Activated B cell treated with CpG ODN at 0.5 μM for 24 hours (primary cell): ENCODE data around the gene DNAH8. TPM values are rescaled to one million over a fixed set of nuclear protein-coding genes. Genes with fewer than 3 reads are reported as not detected.

Source experiments
- ATAC-seq: fragments of 200-7000 bp; cut with Tn5 transposase; one replicate; pipeline ENCODE4 v1.10.0; 2021; ENCODE audit warnings: low read depth, mild to moderate bottlenecking, moderate library complexity
- CTCF ChIA-PET: fragments of 350-600 bp; sonication (Branson Sonifier 250); formaldehyde crosslinking; loops from one replicate; lab custom pipeline; 2021; ENCODE audit warnings: antibody characterized with exemption; lab: Charles Lee
- POLR2A ChIA-PET: fragments of 350-600 bp; sonication (Branson Sonifier 250); formaldehyde crosslinking; loops from one replicate; lab custom pipeline; 2021; ENCODE audit warnings: antibody characterized with exemption; lab: Charles Lee
- DNase-seq: peaks from one replicate; pipeline ENCODE4 v3.0.0; 2022
- H3K27ac Mint-ChIP-seq: one replicate; pipeline ENCODE4 v1.8.0; 2020; ENCODE audit warnings: mixed read lengths
- H3K27me3 Mint-ChIP-seq: one replicate; pipeline ENCODE4 v1.8.0; 2021; ENCODE audit warnings: mixed read lengths
- H3K36me3 Mint-ChIP-seq: one replicate; pipeline ENCODE4 v1.8.0; 2021; ENCODE audit warnings: low read depth, mixed read lengths
- H3K4me1 Mint-ChIP-seq: one replicate; pipeline ENCODE4 v1.8.0; 2021; ENCODE audit warnings: mixed read lengths
- H3K4me3 Mint-ChIP-seq: one replicate; pipeline ENCODE4 v1.8.0; 2020; ENCODE audit warnings: mild to moderate bottlenecking, mixed read lengths
- H3K9me3 Mint-ChIP-seq: one replicate; pipeline ENCODE4 v1.8.0; 2020; ENCODE audit warnings: mixed read lengths
- intact Hi-C: fragments of 100-400 bp; cut with micrococcal nuclease; formaldehyde crosslinking; loops from one replicate; pipeline ENCODE4 v1.15.1; 2024
- total RNA-seq: library from RNA; stranded (reverse); gene quantifications from 2 replicates; pipeline ENCODE4 v1.2.3, GENCODE V29; 2022
- TF ChIP-seq, protein P1 (sequence below): fragments of 200-600 bp; IDR thresholded peaks from one replicate; pipeline ENCODE4 v1.8.0; 2022; ENCODE audit warnings: antibody characterized with exemption, mild to moderate bottlenecking

The DNAH8 gene
- total RNA-seq, 1 donor from 2014 or later, result 2.0 TPM

GRCh38 chr6:39058471-39059147 is 343.5 kb downstream of the DNAH8 start:
- ChIA-PET POLR2A (no interaction called here), CTCF (no interaction called here)
- Mint-ChIP-seq H3K4me3 (no peak overlapping the region), H3K36me3 (no peaks in the 10 kb centered on the region), H3K9me3 (no peaks in the 10 kb centered on the region), H3K27ac (no peak overlapping the region), H3K27me3 (peaks cover 20% of the 10 kb centered on the region), H3K4me1 (no peaks in the 10 kb centered on the region)
- TF ChIP-seq, protein P1, sequence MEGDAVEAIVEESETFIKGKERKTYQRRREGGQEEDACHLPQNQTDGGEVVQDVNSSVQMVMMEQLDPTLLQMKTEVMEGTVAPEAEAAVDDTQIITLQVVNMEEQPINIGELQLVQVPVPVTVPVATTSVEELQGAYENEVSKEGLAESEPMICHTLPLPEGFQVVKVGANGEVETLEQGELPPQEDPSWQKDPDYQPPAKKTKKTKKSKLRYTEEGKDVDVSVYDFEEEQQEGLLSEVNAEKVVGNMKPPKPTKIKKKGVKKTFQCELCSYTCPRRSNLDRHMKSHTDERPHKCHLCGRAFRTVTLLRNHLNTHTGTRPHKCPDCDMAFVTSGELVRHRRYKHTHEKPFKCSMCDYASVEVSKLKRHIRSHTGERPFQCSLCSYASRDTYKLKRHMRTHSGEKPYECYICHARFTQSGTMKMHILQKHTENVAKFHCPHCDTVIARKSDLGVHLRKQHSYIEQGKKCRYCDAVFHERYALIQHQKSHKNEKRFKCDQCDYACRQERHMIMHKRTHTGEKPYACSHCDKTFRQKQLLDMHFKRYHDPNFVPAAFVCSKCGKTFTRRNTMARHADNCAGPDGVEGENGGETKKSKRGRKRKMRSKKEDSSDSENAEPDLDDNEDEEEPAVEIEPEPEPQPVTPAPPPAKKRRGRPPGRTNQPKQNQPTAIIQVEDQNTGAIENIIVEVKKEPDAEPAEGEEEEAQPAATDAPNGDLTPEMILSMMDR, result no peak
- DNase-seq (no peak), ATAC-seq (no peak)
- intact Hi-C loops, result no loop called here

DNA sequence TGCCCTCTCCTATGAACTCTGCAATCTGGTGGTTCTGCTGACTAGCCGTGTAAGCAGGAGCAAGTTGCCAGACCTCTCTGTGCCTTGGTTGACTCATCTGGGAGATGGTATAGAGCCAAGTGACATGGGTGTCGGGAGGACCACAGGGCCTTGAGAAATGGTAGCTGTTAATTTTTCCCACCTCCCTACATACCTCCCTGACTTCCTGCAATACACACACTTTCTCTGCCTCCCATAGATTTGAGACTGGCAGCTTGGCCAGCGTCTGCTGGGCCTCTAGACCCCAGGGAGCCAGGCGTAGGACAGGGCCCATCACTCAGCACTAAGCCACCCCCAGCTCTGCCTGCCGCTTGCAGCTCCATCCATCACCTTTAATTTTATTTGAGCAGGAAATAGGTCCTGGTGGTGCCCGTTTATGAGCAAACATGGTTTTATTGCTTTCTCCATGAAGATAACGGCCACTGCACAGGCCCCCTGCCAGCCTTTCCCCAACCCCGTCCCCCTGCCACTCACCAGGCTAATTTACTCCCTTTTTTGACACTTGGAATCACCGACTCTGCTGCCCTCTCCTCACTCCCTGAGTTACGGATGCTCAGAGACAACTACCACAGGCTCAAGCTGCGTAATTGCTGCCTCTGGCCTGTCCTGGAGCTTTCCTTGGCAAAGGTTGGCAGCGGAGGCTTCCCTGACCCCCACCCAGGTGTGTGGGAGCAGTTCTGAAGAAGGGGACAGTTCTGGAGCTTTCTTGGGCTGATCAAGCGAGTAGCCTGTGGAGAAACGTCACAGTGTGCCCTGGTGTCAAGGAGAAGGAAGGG is 344.6 kb downstream of the DNAH8 start:
- peaks cover 20% of the 10 kb centered on the region for H3K27me3 Mint-ChIP-seq
- H3K36me3 Mint-ChIP-seq, result no peaks in the 10 kb centered on the region
- POLR2A ChIA-PET, result no interaction called here
- CTCF ChIA-PET, result no interaction called here
- TF ChIP-seq, protein P1, result no peak
- no peaks in the 10 kb centered on the region for H3K9me3 Mint-ChIP-seq
- intact Hi-C loops, result no loop called here
- ATAC-seq, result no peak
- no peak overlapping the region for H3K4me3 Mint-ChIP-seq
- no peak overlapping the region for H3K27ac Mint-ChIP-seq
- H3K4me1 Mint-ChIP-seq, result no peaks in the 10 kb centered on the region
- no peak for DNase-seq

DNA sequence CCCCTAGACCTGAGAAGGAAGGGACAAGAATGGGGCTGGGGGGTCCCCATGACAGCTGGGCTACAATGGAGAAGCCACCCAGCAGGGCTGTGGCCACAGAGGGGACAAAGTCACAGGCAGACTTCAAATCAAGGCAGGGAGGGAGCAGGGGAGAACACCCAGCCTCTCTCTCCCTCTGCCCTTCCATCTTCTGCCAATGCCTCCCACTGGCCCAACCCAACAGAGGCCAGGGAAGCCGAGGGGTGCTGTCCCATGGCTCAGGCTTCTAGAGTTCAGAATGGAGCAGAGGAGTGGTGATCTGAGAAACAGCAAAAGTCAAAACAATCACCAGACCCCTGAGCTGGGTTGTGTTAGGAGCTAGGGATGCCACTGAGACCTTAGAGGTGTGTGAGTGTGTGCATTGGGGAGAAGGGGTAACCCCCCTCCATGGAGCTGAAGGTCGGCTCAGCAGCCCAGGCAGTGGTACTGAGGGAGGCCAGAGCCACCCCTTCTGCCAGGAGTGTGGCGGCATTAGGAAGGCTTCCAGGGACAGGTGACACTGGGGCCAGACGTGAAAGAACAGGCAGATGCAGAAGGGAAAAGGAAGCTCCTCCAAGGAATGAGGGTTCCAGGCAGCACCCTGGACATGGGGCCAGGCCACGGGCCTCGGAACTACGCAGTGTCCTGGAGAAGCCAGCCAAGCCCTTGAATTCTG is 345.5 kb downstream of the DNAH8 start:
- Mint-ChIP-seq H3K27ac (no peak overlapping the region), H3K4me3 (no peak overlapping the region), H3K9me3 (no peaks in the 10 kb centered on the region), H3K27me3 (peaks cover 22% of the 10 kb centered on the region), H3K36me3 (no peaks in the 10 kb centered on the region), H3K4me1 (no peaks in the 10 kb centered on the region)
- ChIA-PET CTCF (no interaction called here), POLR2A (no interaction called here)
- TF ChIP-seq, protein P1, result no peak
- DNase-seq, result no peak
- no peak for ATAC-seq
- intact Hi-C loops, result no loop called here

- Mint-ChIP-seq H3K36me3 (no peaks in the 10 kb centered on the region), H3K27me3 (peaks cover 22% of the 10 kb centered on the region), H3K4me3 (no peak overlapping the region), H3K4me1 (no peaks in the 10 kb centered on the region), H3K9me3 (no peaks in the 10 kb centered on the region), H3K27ac (no peak overlapping the region)
- no peak for DNase-seq
- ATAC-seq, result no peak
- TF ChIP-seq, protein P1, result no peak
- intact Hi-C loops, result no loop called here
- ChIA-PET POLR2A (no interaction called here), CTCF (no interaction called here)
Measured at GRCh38 chr6:39061182-39061581, 346.1 kb downstream of the DNAH8 start.

DNA sequence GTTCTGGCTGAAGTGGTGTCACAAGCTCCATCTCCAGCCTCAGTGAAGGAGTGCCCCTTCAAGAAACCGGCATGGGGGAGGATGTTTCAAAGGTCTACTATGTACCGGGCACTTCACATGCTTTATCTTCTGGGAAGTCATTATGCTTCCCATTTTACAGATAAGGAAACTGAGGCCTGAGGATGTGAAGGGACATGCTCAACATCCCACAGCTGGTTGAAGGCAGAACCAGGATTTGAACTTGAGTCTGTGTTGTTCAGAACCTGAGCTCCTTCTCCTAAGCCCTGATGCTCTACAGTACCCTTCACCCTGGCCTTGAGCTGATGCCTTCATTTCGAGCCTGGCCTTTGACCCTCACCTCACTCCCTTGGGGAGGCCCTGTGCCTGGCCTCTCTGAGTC is 346.5 kb downstream of the DNAH8 start:
- no peak for ATAC-seq
- CTCF ChIA-PET, result no interaction called here
- Mint-ChIP-seq H3K9me3 (no peaks in the 10 kb centered on the region), H3K36me3 (no peaks in the 10 kb centered on the region), H3K27ac (no peak overlapping the region), H3K27me3 (peaks cover 22% of the 10 kb centered on the region), H3K4me3 (no peak overlapping the region), H3K4me1 (no peaks in the 10 kb centered on the region)
- intact Hi-C loops, result no loop called here
- POLR2A ChIA-PET, result no interaction called here
- no peak for DNase-seq
- TF ChIP-seq, protein P1, result no peak
